Inflammatory macrophage (primary cell): ENCODE data around the gene TTC23.
"Not testable (repeated sequence)": the region's sequence is repeated elsewhere in the genome, so short reads cannot be mapped to it uniquely, and the experiment has no call there.

Experiments used
- DNase-seq, 2 donors: peaks; one replicate each; pipeline ENCODE4 v3.0.0-alpha.2; 2020 to 2022

The TTC23 gene

DNA sequence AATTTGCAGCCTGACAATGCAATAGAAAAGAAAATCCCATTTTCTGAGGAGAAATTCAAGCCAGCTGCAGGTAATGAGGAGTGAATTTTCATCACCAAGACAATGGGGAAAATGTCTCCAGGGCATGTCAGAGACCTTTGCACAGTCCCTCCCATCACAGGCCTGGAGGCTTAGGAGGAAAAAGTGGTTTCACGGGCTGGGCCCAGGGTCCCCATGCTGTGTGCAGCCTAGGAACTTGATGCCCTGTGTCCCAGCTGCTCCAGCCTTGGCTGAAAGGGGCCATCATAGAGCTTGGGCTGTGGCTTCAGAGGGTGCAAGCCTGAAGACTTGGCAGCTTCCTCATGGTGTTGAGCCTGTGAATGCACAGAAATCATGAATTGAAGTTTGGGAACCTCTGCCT lies 57.2 kb downstream of the TTC23 start:
- not testable (repeated sequence) for DNase-seq

DNA sequence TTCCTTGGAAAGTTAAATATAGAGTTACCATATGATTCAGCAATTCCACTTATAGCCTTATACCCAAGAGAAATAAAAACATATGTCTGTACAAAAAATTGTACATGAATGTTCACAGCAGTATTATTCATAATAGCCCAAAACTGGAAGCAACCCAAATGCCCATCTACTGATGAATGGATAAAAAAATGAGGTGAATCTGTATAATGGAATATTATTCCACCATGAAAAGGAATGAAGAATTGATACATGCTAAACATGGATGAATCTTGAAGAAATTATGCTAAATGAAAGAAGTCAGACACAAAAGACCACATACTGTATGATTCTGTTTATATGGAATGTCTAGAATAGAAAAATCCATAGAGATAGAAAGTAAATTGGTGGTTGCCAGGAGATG lies 61.4 kb downstream of the TTC23 start:
- no peak for DNase-seq

DNA sequence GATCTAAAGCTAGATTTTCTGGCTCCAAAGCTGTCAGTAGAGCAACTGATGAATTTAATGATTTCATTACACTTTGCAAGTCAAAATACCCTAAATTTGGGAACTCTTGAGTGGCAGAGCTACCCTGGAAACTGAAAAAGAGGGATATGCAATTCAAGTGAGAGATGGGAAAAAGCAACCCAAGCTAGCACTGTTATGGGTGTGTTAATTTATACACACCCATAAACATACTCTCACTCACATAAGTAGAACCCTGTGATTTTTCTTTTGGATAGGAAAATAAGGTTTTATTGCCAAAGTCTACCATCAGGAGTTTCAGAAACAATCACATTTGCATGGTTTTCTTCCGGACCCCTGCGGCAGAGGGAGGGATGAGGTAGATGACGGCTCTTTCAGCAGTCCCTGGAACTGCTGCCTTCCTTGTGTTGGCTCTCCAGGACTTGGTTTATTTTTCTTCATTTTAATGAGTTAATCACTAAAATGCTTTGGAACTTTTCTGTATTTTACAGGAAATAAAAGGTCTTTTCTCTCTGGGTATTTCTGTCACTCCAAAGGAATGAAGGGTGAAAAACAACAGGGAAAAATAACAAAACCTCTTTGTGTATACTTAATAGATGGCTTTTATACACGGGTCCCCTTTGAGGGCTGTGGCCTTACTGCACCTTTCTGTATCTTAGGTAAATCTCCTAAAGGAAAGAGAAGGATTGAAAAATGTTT lies 63.8 kb downstream of the TTC23 start:
- no peak for DNase-seq

DNA sequence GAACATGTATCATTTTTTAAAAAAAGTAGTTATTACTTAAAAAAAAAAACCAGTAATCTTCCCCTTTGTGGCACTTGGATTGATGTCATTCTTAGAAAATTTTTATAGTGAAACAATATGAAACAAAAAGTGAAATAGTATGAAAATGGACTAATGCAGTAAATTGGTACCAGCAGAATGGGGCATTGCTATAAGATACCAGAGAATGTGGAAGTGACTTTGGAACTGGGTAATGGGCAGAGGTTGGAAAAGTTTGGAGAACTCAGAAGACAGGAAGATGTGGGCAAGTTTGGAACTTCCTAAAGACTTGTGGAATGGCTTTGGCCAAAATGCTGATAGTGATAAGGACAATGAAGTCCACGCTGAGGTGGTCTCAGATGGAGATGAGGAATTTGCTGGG lies 66.6 kb downstream of the TTC23 start:
- DNase-seq = peak in 1 of 2 donors; percentile 9

DNA sequence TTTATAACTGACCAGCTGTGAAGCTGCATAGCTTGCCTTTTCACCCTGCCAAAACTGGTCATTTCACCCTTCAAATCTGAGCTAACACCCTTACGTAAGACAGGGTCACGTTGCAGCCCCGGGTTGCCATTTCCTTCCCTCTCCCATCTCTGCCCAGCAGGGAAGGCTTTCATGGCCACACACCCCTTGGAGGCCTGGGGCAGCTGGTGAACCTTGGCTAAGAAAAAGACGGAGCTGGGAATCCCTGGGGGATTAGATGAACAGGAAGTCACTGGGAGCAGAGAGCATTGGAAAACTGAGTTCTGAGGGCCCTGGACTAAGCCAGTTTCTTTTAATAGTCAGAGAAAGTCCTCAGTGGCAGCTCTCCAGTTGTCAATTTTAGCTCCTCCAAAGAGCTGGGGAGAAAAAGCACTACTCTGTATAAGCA lies 67.8 kb downstream of the TTC23 start:
- DNase-seq = peak; percentile 46 to 49

DNA sequence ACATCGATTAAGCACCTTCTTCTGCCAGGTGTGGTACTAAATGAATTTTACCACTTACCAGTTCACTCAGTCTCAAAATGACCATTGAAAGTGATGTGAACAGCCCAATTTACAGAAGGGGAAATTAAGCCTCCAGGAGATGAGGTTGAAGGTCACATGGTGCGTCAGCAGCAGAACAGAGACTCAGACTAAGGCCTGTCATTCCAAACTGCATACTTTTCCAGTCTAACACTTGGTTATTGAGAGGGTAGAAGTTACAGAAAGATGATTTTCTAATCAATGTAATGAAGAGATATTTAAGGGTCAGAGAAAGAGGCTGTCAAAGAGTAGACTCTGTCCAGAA lies 68.4 kb downstream of the TTC23 start:
- no peak for DNase-seq

DNA sequence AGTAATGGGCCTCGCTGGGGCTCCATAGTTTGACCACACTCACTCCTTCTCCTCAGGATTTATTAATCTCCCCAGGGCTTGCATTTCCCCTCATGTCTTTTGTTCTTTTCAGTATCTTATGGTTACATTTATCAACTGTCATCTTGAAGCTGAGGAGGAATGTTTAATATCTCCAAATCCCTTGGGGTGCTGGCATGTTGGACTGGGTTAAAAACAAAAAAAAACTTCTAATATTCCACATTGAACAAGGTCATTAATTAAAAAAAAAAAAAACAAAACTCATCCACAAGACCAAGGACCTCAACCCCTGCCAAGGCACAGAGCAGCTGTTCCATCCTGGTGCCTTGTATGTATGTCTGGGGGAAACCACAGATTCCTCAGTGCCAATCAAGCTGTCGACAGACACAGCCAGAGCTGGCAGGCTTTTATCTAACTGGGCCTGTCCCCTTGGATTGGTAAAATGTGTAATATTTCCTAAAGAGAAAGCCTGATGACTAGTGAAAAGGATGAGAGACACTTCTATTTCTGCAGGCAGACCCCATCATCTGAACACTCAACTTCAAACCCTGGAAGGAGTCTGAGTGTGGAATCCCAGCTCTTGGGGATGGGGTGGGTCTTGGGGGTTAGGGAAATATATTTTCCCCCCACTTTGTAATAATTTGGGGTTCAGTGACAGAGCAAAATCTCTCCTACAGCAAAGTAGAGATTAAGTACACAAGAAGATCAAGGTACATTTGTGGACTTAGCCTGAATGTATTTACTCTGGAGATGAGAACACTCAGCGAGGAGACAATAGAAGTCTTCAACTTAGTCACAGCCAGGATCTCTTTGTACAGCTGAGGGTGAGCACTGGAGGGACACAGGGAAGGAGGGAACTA lies 69.1 kb downstream of the TTC23 start:
- DNase-seq = no peak

DNA sequence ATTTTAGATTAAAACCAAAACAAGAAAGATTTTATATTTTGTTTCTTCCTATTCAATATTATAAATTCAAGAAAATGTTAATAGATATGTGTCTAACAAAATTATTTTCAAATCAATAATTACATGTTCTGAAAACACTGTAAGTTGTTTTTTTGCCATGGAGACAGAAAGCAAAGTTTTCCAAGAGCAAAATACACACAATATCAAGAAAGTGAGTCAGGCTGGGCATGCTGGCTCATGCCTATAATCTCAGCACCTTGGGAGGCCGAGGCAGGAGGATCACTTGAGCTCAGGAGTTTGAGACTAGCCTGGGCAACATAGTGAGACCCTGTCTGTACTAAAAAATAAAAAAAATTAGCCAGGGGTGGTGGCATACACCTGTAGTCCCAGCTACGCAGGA lies 71.7 kb downstream of the TTC23 start:
- no peak for DNase-seq

DNA sequence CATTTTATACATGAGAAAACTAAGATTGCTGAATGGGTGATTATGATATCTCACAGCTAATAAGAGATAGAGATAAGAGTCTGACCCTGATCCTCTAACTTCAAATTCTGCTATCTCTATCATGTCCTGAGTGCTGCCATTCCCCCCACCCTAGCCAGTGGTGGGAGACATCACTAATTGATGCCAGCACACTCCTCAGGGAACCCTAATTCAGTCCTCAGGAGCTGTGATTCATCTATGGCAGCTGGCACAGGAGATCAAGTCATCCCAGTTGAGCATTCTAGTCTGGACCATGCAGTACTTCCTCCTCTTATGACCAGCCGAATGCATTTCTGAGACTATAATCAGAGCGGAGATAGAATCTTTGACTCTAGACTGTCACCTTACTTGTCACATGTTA lies 72.6 kb downstream of the TTC23 start:
- DNase-seq = no peak

DNA sequence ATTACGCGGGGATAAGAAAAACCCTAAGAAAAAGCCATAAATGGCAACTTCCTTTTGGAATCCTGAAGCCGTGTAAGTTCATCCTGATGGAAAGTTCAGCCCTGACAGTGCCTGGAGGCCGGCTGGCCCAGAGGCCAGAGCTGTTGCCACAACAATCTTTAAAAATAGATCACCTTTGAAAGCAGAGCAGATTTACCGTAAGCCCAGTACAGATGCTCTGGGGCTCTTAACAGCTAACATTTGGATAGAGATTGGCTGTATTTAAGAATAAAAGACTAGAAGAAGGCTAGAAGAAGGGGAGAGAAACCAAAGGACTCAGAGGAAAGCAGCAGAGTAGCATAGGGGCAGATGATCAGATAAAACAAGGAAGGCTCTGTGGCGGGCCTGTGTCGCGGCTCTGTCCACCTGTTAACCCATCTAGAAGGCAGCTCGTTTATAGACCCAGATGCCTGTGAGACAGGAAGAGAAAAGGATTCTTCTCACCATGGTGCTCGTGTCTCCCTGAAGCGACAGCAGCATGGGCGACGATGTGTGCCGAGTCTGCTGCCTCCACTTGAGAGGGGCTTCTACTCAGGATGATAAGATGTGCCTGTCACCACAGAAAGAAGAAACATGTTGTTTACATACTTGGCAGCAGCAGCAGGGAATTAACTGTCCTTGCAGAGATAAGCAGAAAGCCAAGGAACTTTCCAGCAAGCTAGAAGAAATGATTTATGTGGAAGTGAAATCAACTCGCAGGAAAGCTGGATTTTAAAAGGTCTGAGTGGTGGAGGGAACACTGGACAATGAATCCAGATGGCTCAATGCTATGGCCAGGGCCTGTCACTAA lies 74.6 kb downstream of the TTC23 start:
- no peak for DNase-seq

DNA sequence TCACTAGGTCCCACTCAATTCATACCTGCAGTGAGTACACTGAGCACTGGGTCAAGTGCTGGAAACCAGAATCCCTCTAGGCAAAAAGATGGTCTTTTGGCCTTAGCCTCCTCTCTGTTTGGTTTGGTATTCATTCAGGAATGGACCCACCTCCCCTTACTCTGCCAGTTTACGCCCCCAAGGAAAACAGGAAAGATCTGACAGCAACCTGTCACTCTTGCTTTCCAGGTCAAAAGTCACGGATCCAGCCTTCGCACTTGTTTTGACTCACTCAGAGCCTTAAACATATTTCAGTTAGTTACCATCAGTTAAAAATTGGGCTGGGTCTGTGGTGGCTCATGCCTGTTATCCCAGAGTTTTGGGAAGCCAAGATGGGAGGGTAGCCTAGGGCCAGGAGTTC lies 76.4 kb downstream of the TTC23 start:
- no peak for DNase-seq

DNA sequence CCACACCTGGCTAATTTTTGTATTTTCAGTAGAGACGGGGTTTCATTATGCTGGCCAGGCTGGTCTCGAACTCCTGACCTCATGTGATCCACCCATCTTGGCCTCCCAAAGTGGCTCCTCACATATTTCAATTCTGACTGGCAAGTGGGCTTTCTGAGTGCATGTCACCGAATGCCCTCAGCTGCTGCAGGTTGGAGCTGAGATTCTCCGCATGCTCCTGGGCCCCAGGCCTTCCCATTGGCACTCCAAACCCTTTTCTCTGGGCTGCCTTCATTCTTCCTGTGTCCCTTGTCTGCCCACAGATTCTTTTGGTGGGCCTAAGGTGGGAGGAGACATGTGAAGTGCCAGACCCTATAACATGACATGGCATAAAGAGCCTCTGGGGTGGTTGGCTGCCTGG lies 77.2 kb downstream of the TTC23 start:
- no peak for DNase-seq

DNA sequence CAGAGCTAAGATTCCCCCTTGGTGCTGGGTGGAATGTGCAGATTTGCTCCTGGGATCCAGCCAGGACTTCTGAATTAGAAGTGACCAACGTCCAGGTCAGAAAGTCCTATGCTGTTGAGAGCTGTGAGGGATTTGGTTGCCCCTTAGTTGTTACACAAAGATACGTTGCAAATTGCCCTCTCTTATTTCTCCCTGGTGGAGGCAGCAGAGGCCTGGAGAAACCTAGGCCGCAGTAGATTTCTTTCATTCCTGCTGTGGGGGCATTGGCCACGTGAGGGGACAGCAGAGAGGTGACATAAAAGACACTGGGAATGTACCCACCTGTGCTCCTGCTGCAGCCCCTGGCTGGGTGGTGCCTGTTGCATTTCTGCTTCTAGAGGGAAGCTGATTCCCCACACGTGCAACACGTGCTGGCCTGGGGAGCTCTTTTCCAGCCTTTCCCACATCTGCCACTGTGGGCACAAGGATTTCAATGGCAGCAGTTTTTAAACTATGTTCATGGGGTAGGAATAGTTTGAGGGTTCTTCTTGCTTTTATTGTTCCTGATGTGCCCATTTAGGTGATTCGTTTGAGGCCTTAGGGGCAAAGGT lies 78.8 kb downstream of the TTC23 start:
- no peak for DNase-seq

DNA sequence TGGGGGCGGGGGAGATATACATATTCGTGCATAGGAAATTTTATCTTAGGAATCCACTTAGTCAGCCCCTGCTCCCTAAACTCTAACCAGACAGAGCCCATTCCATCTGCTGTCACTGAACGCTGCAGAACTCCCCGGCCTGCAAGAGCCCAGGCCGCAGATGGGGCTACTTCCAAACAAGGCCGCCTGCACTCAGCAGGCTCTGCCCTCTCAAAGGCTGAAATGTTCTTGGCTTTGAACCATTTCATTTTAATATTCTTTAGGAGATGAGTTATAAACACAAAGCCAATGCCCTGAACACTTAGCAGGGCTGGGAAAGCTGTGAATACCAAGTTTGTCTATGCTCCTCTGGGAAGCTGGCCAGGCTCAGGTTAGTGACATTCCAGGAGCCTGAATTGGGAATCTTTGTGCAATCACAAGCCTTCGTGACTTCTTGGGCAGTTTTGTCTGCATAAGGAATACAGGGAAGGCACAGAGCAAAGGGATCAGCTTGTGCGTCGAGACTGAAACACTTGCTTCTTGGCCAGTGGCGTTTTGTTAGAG lies 79.5 kb downstream of the TTC23 start:
- DNase-seq = no peak

DNA sequence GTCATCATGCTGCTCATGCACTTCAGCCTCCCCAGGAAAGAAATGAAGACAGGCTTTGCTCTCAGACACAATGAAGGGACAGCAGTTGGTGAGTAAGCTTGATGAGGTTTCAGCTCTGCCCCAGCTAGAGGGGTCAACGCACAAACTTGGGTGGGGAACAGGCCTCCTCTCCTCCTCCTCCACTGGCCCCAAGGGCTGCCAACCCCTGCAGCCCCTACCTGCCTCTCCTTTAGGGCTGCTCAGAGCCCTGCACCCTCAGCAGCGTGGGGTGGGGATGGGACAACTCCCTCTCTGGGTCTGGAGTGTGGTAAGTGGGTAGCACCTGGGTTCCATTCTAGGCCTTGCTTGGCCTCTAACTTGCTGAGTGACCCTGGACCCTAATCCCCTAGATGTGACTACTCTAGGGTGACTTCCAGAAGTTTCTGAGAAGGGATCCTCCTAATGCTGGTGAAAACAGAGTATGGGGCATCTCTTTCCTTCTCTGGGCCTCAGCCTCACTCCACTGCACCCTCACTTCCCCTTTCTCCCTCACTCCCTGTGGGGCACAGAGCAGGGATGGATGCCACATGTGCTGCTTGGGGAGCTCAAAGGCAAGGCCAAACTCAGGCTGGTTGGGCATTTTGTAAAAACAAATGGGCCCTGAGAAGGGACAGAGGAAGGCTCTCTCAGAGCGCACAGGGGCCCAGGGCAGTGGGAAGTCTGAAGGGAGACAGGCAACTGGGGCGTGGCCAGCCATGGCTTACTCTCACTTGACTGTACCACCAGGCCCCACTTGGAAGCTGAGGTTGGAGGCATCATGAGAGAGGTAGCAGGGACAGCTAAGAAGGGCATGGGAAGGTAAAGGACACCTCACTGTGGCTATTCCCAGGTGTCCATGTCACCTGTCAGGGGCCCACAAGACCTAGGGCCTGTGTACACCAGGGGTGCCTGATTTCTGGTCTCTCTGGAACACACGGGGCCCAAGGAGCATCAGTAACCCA lies 80.5 kb downstream of the TTC23 start:
- no peak for DNase-seq

DNA sequence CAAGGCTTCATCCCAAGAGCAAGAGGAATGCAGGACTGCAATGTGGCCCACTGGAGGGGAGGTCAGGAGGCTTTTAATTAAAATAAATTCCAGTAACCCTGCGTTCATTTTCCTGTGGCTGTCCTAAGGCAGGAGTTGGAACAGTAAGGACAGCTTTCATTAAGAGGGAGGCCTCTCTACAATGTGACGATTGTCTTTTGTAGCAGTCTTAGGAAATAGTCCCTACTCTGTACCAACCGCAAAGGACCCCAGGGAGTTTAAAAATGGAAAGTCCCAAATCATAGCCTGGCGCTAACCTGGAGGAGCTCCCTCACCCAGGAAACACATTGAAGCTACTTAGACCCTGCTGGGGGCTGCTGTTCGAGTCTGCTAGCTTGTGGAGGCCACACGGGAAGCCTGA lies 81.7 kb downstream of the TTC23 start:
- DNase-seq = no peak

DNA sequence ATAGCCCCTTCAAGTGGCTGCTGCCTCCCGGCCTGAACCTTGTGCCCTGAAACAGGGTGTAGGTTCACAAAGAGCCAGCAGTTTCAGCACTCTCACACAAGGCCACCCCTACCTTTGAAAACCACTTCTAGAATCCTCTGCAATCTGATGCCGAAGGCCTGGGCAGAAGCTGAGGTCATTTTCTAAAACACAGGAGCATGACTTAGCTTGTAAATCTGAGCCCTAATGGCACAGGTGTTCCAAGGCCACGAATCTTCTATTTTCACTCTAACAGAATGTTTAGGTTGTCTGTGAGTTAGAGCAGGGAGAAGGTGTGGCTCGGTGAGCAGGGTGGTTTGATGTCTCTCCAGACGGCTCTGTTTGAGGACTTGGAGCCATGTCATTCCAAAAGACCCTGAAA lies 82.2 kb downstream of the TTC23 start:
- no peak for DNase-seq

DNA sequence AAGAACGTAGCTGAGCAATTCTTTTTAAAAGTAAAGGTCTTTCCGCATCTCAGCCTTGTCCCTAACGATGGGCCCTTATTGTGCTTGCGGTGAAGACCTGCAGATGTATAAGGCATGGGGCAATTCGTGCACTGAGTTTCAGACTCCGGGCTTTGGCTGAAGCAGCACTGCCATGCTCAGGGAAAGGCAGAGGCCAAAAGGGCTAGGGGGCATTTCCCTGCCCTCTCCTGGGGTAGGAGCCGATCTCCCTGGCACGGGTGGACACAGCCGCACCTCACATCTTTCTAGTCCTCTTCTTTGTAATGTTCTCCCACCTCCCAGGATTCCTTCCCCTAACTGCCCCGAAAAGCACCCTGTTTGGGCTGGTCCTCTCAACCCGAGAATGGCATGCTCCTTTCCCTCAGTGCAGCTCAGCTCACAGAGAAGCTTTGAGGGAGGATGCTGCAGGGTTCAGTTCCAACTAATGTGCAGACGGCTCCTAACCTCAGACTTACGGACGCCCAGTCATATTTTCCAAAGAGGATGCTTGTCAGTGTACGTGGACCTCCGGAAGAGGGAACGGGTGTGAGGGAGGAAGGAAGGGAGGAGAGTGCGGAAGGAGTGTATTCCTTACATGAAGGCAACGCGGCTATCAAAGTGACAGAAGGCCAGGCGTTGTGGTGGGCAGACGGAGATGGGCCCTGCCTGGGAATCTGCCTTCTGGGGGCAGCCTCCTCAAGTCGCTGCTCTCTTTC lies 83.3 kb downstream of the TTC23 start:
- no peak for DNase-seq

DNA sequence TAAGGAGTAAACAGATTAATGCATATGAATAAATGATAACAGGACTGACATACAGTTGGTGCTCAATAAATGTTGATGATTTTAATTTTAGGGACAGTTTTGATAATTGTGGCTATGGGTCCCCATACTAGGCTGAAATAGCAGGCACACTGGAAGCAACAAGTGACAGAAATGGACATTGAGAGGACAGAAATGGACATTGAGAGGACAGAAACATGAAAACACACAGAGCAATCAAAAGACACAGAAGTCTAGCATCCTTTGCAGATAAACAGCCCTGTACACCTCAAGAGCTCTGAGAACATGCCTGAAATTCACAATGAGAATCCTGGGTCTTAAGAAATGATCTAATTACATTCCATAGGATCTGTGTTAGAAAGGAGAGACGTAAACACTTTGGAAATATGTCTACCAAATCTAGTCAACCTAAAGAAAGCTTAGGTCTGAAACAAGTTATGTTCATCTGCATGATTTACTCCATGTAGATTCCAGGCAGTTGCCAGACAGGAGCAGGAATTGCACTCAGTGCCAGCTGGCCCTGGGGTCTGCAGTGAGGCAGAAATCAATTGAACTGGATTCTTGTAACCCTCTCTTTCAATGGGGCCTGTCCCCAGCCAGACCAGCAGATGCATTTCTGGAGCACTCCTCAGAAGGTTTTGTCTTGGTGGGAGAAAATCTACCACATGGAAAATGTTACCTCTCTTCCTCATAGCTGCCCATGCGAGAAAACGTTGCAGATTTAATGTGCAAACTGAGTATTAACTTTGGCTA lies 84.2 kb downstream of the TTC23 start:
- DNase-seq = no peak

DNA sequence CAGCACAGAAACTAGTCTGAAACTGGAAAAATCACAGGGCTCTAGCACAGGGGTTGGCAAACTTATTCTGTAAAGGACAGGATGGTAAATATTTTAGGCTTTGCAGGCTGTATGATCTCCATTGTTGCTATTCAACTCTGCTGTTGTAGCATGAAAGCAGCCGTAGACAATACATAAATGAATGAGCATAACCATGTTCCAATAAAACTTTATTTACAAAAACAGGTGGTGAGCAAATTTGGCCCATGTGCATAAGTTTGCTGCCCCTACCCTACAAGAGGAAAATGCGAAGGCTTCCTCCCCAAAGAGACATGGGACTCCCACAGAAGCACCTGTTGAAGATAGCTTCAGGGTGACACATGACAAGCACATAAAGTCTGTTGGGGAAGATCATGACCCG lies 85.3 kb downstream of the TTC23 start:
- no peak for DNase-seq
